GM12875 (cell line): ENCODE measurements around the gene NDNF.

Experiments
- H3K4me3 ChIP-seq: one replicate; pipeline ENCODE4 v1.5.1; 2011; ENCODE audit warnings: low read depth, low read length, control low read depth
- TF ChIP-seq, protein P1 (sequence below): IDR thresholded peaks from 2 replicates; pipeline ENCODE4 v1.5.1; 2011; ENCODE audit warnings: low read depth, mild to moderate bottlenecking, control low read depth, inconsistent platforms, low read length, moderate library complexity, borderline replicate concordance; ENCODE audit not compliant: insufficient read depth

NDNF gene

DNA sequence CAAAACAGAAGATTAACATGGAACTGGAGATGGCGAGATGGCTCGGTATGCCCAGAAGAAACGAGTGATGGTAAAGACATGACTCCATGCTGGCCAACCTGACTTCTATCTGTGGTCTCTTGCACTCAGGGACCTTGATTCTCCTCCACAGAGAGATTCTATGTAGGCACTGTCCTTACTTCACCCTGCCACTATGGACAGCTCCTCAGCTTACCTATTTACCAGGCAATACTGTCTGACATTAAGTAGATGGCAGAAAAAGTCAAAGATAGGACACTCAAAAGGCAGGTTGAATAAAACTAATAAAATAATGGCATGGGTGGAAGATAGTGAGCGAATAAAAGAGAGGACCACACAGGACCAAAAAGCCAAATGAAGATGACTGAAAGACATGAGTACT, 35.2 kb upstream of the NDNF start:
- no peak overlapping the region for H3K4me3 ChIP-seq
- TF ChIP-seq, protein P1, sequence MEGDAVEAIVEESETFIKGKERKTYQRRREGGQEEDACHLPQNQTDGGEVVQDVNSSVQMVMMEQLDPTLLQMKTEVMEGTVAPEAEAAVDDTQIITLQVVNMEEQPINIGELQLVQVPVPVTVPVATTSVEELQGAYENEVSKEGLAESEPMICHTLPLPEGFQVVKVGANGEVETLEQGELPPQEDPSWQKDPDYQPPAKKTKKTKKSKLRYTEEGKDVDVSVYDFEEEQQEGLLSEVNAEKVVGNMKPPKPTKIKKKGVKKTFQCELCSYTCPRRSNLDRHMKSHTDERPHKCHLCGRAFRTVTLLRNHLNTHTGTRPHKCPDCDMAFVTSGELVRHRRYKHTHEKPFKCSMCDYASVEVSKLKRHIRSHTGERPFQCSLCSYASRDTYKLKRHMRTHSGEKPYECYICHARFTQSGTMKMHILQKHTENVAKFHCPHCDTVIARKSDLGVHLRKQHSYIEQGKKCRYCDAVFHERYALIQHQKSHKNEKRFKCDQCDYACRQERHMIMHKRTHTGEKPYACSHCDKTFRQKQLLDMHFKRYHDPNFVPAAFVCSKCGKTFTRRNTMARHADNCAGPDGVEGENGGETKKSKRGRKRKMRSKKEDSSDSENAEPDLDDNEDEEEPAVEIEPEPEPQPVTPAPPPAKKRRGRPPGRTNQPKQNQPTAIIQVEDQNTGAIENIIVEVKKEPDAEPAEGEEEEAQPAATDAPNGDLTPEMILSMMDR = no peak

DNA sequence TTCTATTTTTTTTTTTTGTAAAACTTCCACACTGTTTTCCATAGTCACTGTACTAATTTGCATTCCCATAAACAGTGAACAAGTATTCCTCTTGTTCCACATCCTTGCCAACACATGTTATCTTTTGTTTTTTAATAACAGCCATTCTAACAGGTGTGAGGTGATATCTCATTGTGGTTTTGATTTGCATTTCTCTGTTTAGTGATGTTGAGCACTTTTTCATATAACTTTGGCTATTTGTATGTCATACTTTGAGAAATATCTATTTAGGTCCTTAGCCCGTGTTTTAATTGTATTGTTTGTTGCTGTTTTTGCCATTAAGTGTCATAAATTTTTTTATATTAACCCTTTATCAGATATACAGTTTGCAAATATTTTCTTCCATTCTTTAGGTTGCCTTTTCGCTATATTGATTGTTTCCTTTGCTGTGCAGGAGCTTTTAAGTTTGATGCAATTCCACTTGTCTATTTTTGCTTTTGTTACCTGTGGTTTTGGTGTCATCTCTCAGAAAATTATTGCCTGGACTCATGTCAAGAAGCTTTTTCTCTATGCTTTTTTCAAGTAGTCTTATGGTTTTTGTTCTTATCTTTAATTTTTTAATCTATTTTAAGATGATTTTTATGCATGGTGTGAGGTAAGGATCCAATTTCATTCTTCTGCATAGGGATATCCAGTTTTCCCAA, 27.9 kb upstream of the NDNF start:
- no peak overlapping the region for H3K4me3 ChIP-seq
- TF ChIP-seq, protein P1 = no peak

- H3K4me3 ChIP-seq = no peak overlapping the region
- TF ChIP-seq, protein P1 = no peak
Measured at GRCh38 chr4:121098266-121098665, 25.9 kb upstream of the NDNF start.

- H3K4me3 ChIP-seq = no peak overlapping the region
- TF ChIP-seq, protein P1 = no peak
Measured at GRCh38 chr4:121096629-121097028, 24.3 kb upstream of the NDNF start.

- TF ChIP-seq, protein P1 = no peak
- H3K4me3 ChIP-seq = no peak overlapping the region
Measured at GRCh38 chr4:121096191-121096590, 23.9 kb upstream of the NDNF start.

DNA sequence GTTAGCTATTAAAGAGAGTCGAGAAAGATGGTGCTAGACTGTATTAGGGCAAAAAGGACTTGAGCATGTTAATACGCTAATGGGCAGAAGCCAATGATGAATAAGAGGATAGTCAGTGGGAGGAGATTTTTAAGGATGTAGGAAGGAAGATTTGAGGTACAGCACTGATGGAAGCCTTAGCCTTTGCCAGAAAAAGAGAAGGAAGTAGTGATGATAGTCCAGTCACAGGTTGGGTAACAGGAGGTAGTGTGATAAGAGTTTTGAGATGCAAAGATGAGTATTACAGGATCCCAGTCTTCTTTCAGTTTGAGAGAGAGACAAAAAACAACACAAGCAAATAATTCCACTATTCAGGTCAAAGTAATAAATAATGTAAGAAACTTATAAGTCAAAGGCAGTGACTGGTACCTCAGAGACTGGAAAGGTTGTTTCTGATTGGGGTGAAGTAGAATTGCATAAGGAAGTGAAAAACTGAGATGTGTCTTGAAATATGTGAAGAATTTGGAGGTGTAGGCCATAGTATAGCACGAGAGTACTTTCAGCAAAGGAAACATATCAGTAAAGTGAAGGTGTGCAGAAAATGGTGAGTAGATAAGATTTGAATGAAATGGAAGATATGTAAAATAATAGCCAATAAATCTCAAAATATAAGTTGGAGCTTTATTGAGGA, 22.1 kb upstream of the NDNF start:
- TF ChIP-seq, protein P1 = no peak
- no peak overlapping the region for H3K4me3 ChIP-seq

GRCh38 chr4:121093261-121093660, 20.9 kb upstream of the NDNF start:
- no peak overlapping the region for H3K4me3 ChIP-seq
- TF ChIP-seq, protein P1 = no peak
